CD4-positive, alpha-beta T cell treated with Interleukin-12 subunit alpha and Interleukin-12 subunit beta, for 1 hour (primary cell): ENCODE results near the gene SLC66A2.
"Not testable (repeated sequence)": the region's sequence is repeated elsewhere in the genome, so short reads cannot be mapped to it uniquely, and the experiment has no call there.

Experiments used
- DNase-seq: peaks from one replicate; pipeline ENCODE4 v3.0.0-alpha.2; 2020

Gene SLC66A2

GRCh38 chr18:79951545-79952455, at the start of gene SLC66A2:
Gene SLC66A2 (minus strand): TSS chr18:79951653. CDS start chr18:79950926, 727 bp downstream.
- peak; percentile 96 for DNase-seq

- no peak for DNase-seq
Measured at GRCh38 chr18:80000877-80001276, 49.4 kb upstream of the SLC66A2 start.

- not testable (repeated sequence) for DNase-seq
Measured at GRCh38 chr18:79999701-80000100, 48.2 kb upstream of the SLC66A2 start.

- DNase-seq = no peak
Measured at GRCh38 chr18:79991494-79991893, 40.0 kb upstream of the SLC66A2 start.

GRCh38 chr18:79989195-79989497, 37.7 kb upstream of the SLC66A2 start:
- no peak for DNase-seq

GRCh38 chr18:79988451-79989194, 37.2 kb upstream of the SLC66A2 start, which contains the start of gene TXNL4A:
Gene TXNL4A (minus strand): TSS chr18:79988563. CDS start chr18:79988392, 171 bp downstream.
- DNase-seq = peak; percentile 85

- peak; percentile 67 for DNase-seq
Measured at GRCh38 chr18:79988071-79988450, 36.6 kb upstream of the SLC66A2 start.

GRCh38 chr18:79987566-79987965, 36.1 kb upstream of the SLC66A2 start:
- DNase-seq = no peak

- no peak for DNase-seq
Measured at GRCh38 chr18:79986726-79987125, 35.3 kb upstream of the SLC66A2 start.

GRCh38 chr18:79985172-79985571, 33.7 kb upstream of the SLC66A2 start:
- no peak for DNase-seq

GRCh38 chr18:79983793-79984192, 32.3 kb upstream of the SLC66A2 start:
- DNase-seq = no peak

- no peak for DNase-seq
Measured at GRCh38 chr18:79983253-79983652, 31.8 kb upstream of the SLC66A2 start.

- DNase-seq = no peak
Measured at GRCh38 chr18:79982736-79983135, 31.3 kb upstream of the SLC66A2 start.

GRCh38 chr18:79980585-79980984, 29.1 kb upstream of the SLC66A2 start:
- no peak for DNase-seq

GRCh38 chr18:79979843-79980242, 28.4 kb upstream of the SLC66A2 start:
- DNase-seq = no peak

GRCh38 chr18:79975985-79976680, 24.7 kb upstream of the SLC66A2 start:
- no peak for DNase-seq

- DNase-seq = no peak
Measured at GRCh38 chr18:79975043-79975442, 23.6 kb upstream of the SLC66A2 start.

GRCh38 chr18:79974025-79974654, 22.7 kb upstream of the SLC66A2 start:
- DNase-seq = no peak

- no peak for DNase-seq
Measured at GRCh38 chr18:79973517-79973916, 22.1 kb upstream of the SLC66A2 start.

GRCh38 chr18:79972720-79973119, 21.3 kb upstream of the SLC66A2 start:
- no peak for DNase-seq

GRCh38 chr18:79971986-79972385, 20.5 kb upstream of the SLC66A2 start:
- no peak for DNase-seq

- DNase-seq = no peak
Measured at GRCh38 chr18:79971211-79971952, 19.9 kb upstream of the SLC66A2 start.
